Astrocyte of the spinal cord (primary cell): ENCODE measurements around the gene OR1A1.
"Not testable (repeated sequence)": the region's sequence is repeated elsewhere in the genome, so short reads cannot be mapped to it uniquely, and the experiment has no call there.

ENCODE experiments used
- DNase-seq: peaks from one replicate; pipeline ENCODE4 v3.0.0; 2011; ENCODE audit warnings: low read depth, low spot score
- H3K4me3 ChIP-seq: 2 replicates; pipeline ENCODE4 v1.5.1; 2011; ENCODE audit warnings: low read depth, mild to moderate bottlenecking, low read length, moderate library complexity
- CTCF ChIP-seq: IDR thresholded peaks from 2 replicates; pipeline ENCODE4 v1.5.1; 2012; ENCODE audit warnings: low read depth, mild to moderate bottlenecking, low read length, inconsistent platforms
- in situ Hi-C: cut with HindIII; loops from 2 replicates; pipeline ENCODE4 v1.10.0; 2017; ENCODE audit warnings: low sequenced_read_pairs

Gene OR1A1

GRCh38 chr17:3207367-3207766 lies at the start of gene OR1A1:
Gene OR1A1 (plus strand): TSS chr17:3207667. CDS start chr17:3215621, 7,954 bp downstream.
- no peak within 1 kb of the TSS for H3K4me3 ChIP-seq
- in situ Hi-C loops, result no loop called here
- DNase-seq, result no peak
- TF ChIP-seq CTCF, result no peak

- no peak overlapping the region for H3K4me3 ChIP-seq
- DNase-seq, result no peak
- in situ Hi-C loops, result no loop called here
- TF ChIP-seq CTCF, result no peak
These were observed 39.9 kb upstream of the OR1A1 start for GRCh38 chr17:3167574-3167973.

- in situ Hi-C loops, result no loop called here
These were observed 17.5 kb upstream of the OR1A1 start for GRCh38 chr17:3189961-3190360.

GRCh38 chr17:3197219-3197618 lies 10.2 kb upstream of the OR1A1 start, which contains the start of gene OR1A2:
Gene OR1A2 (plus strand): TSS chr17:3197519. CDS start chr17:3197519, 0 bp downstream.
- no peak for TF ChIP-seq CTCF
- DNase-seq, result no peak
- in situ Hi-C loops, result no loop called here
- no peak within 1 kb of the TSS for H3K4me3 ChIP-seq

More at GRCh38 chr17:3189961-3190360, 17.5 kb upstream of the OR1A1 start:
- DNase-seq, result no peak
- no peak for TF ChIP-seq CTCF
- no peak overlapping the region for H3K4me3 ChIP-seq

- DNase-seq, result no peak
- H3K4me3 ChIP-seq, result no peak overlapping the region
- no peak for TF ChIP-seq CTCF
- in situ Hi-C loops, result no loop called here
These were observed 1.0 kb downstream of the OR1A1 start for GRCh38 chr17:3208484-3208883.

GRCh38 chr17:3213001-3213400 lies 5.5 kb downstream of the OR1A1 start:
- TF ChIP-seq CTCF, result no peak
- no peak for DNase-seq

GRCh38 chr17:3213587-3213986 lies 6.1 kb downstream of the OR1A1 start:
- TF ChIP-seq CTCF, result no peak
- in situ Hi-C loops, result no loop called here
- no peak overlapping the region for H3K4me3 ChIP-seq
- no peak for DNase-seq

More at GRCh38 chr17:3213001-3213400, 5.5 kb downstream of the OR1A1 start:
- H3K4me3 ChIP-seq, result no peak overlapping the region
- in situ Hi-C loops, result no loop called here

- H3K4me3 ChIP-seq, DNase-seq, in situ Hi-C loops: not testable (repeated sequence)
These were observed 12.5 kb downstream of the OR1A1 start for GRCh38 chr17:3219978-3220377.
